ENCODE data around the gene TNIP2.
"Not testable (repeated sequence)": the region's sequence is repeated elsewhere in the genome, so short reads cannot be mapped to it uniquely, and the experiment has no call there.

Gene TNIP2

GRCh38 chr4:2793586-2794485 lies 37.7 kb upstream of the TNIP2 start:
- DNase-seq (ENCODE audit: low read depth in 2 of 2): no peak

- no peak for DNase-seq (ENCODE audit: low read depth in 2 of 2)
Measured at GRCh38 chr4:2792711-2793585, 36.8 kb upstream of the TNIP2 start, which contains the start of gene SH3BP2. SH3BP2 (plus strand) TSS chr4:2793085; CDS start chr4:2820618, 27,533 bp downstream.

GRCh38 chr4:2792396-2792710 lies 36.2 kb upstream of the TNIP2 start:
- no peak for DNase-seq (ENCODE audit: low read depth in 2 of 2)

- no peak for DNase-seq (ENCODE audit: low read depth in 2 of 2)
Measured at GRCh38 chr4:2791518-2792395, 35.6 kb upstream of the TNIP2 start.

GRCh38 chr4:2790583-2791517 lies 34.7 kb upstream of the TNIP2 start:
- DNase-seq (ENCODE audit: low read depth in 2 of 2): no peak

GRCh38 chr4:2789793-2790582 lies 33.9 kb upstream of the TNIP2 start:
- DNase-seq (ENCODE audit: low read depth in 2 of 2): no peak

- DNase-seq (ENCODE audit: low read depth in 2 of 2): no peak
Measured at GRCh38 chr4:2789351-2789750, 33.2 kb upstream of the TNIP2 start.

- DNase-seq (ENCODE audit: low read depth in 2 of 2): no peak
Measured at GRCh38 chr4:2788532-2789103, 32.5 kb upstream of the TNIP2 start.

- no peak for DNase-seq (ENCODE audit: low read depth in 2 of 2)
Measured at GRCh38 chr4:2788101-2788500, 32.0 kb upstream of the TNIP2 start.

- DNase-seq (ENCODE audit: low read depth in 2 of 2): no peak
Measured at GRCh38 chr4:2787230-2788100, 31.3 kb upstream of the TNIP2 start.

- DNase-seq (ENCODE audit: low read depth in 2 of 2): no peak
Measured at GRCh38 chr4:2786794-2787229, 30.7 kb upstream of the TNIP2 start.

- peak; percentile 30 to 32 for DNase-seq (ENCODE audit: low read depth in 2 of 2)
Measured at GRCh38 chr4:2786152-2786671, 30.1 kb upstream of the TNIP2 start.

GRCh38 chr4:2785613-2786012 lies 29.5 kb upstream of the TNIP2 start:
- no peak for DNase-seq (ENCODE audit: low read depth in 2 of 2)

- no peak for DNase-seq (ENCODE audit: low read depth in 2 of 2)
Measured at GRCh38 chr4:2783790-2784189, 27.7 kb upstream of the TNIP2 start.

GRCh38 chr4:2781911-2782310 lies 25.8 kb upstream of the TNIP2 start:
- no peak for DNase-seq (ENCODE audit: low read depth in 2 of 2)

GRCh38 chr4:2780643-2781042 lies 24.5 kb upstream of the TNIP2 start:
- DNase-seq (ENCODE audit: low read depth in 2 of 2): not testable (repeated sequence)

GRCh38 chr4:2771264-2771663 lies 15.1 kb upstream of the TNIP2 start:
- DNase-seq (ENCODE audit: low read depth in 2 of 2): no peak

GRCh38 chr4:2768921-2769336 lies 12.8 kb upstream of the TNIP2 start:
- DNase-seq (ENCODE audit: low read depth in 2 of 2): no peak
